Fibroblast of lung (primary cell): ENCODE results near the gene NF2.

Source experiments
- EZH2 ChIP-seq: IDR thresholded peaks from 2 replicates; pipeline ENCODE4 v1.5.1; 2012; ENCODE audit warnings: low read length, control low read depth, mild to moderate bottlenecking; ENCODE audit errors: missing control alignments
- TF ChIP-seq, protein P1 (sequence below), 2 donors: IDR thresholded peaks in 1 of 2; conservative IDR thresholded peaks in 1 of 2; 1 replicate in 1 of 2; 2 replicates in 1 of 2; pipeline ENCODE4 v1.5.1; 2011 to 2012; ENCODE audit warnings: low read length in 2 of 2, control low read depth in 1 of 2, inconsistent platforms in 1 of 2, low read depth in 1 of 2, mild to moderate bottlenecking in 1 of 2

DNA sequence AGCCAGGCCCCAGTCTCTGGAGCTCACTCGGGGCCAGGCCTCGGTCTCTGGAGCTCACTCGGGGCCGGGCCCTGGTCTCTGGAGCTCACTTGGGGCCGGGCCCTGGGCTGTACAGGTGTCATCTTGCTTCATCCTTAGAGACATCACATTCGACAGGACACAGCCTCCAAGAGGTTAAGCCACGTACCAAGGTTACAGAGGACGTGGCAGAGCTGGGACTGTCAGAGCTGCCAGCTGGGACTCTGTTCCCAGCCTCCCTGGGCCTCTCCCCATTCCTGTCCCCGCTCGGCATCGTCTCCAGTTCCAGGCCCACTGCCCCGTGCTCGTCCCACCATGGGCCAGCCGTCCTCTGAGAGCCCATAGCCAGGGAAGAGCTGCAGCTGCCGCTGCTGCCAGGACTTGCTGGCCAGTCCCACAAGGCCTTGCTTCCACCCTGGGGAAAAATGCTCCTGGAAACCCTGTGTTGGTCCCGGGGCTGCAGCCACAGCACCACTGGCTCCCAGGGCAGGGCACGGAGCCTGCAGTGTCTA, 136.0 kb downstream of the NF2 start:
- TF ChIP-seq, protein P1, sequence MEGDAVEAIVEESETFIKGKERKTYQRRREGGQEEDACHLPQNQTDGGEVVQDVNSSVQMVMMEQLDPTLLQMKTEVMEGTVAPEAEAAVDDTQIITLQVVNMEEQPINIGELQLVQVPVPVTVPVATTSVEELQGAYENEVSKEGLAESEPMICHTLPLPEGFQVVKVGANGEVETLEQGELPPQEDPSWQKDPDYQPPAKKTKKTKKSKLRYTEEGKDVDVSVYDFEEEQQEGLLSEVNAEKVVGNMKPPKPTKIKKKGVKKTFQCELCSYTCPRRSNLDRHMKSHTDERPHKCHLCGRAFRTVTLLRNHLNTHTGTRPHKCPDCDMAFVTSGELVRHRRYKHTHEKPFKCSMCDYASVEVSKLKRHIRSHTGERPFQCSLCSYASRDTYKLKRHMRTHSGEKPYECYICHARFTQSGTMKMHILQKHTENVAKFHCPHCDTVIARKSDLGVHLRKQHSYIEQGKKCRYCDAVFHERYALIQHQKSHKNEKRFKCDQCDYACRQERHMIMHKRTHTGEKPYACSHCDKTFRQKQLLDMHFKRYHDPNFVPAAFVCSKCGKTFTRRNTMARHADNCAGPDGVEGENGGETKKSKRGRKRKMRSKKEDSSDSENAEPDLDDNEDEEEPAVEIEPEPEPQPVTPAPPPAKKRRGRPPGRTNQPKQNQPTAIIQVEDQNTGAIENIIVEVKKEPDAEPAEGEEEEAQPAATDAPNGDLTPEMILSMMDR (conservative IDR thresholded peaks at IDR 0.05 in 1 of 2, IDR thresholded peaks at IDR 0.05 in 1 of 2; ENCODE audit: low read depth in 1 of 2, low read length in 2 of 2): no peak
- no peak for TF ChIP-seq EZH2
